SK-N-DZ (cell line): ENCODE results near the gene AAR2.

Experiments
- DNase-seq: peaks from one replicate; pipeline ENCODE4 v3.0.0-alpha.2; 2015; ENCODE audit warnings: low spot score

The AAR2 gene

GRCh38 chr20:36259177-36260061 is 23.1 kb downstream of the AAR2 start:
- no peak for DNase-seq

GRCh38 chr20:36260316-36260715 is 24.0 kb downstream of the AAR2 start:
- DNase-seq, result no peak

GRCh38 chr20:36261389-36262105 is 25.3 kb downstream of the AAR2 start:
- DNase-seq, result no peak

GRCh38 chr20:36262440-36262839 is 26.2 kb downstream of the AAR2 start:
- no peak for DNase-seq

GRCh38 chr20:36264426-36265246 is 28.4 kb downstream of the AAR2 start:
- no peak for DNase-seq

- DNase-seq, result no peak
Measured at GRCh38 chr20:36266189-36266588, 29.9 kb downstream of the AAR2 start.

- no peak for DNase-seq
Measured at GRCh38 chr20:36267605-36268381, 31.5 kb downstream of the AAR2 start.

- DNase-seq, result no peak
Measured at GRCh38 chr20:36268440-36269342, 32.4 kb downstream of the AAR2 start.

GRCh38 chr20:36269507-36269906 is 33.2 kb downstream of the AAR2 start:
- no peak for DNase-seq

- DNase-seq, result peak; percentile 40
Measured at GRCh38 chr20:36270744-36271638, 34.7 kb downstream of the AAR2 start.

- DNase-seq, result no peak
Measured at GRCh38 chr20:36271639-36272546, 35.6 kb downstream of the AAR2 start.

- DNase-seq, result no peak
Measured at GRCh38 chr20:36272547-36273220, 36.4 kb downstream of the AAR2 start.

GRCh38 chr20:36273414-36274180 is 37.3 kb downstream of the AAR2 start:
- peak; percentile 51 for DNase-seq

GRCh38 chr20:36274181-36274841 is 38.0 kb downstream of the AAR2 start:
- DNase-seq, result peak; percentile 87

- peak; percentile 40 for DNase-seq
Measured at GRCh38 chr20:36275011-36275410, 38.7 kb downstream of the AAR2 start.
